Heart left ventricle (tissue), 16 donors: ENCODE results near the gene PHKG2. TPM values are rescaled to one million over a fixed set of nuclear protein-coding genes. Genes with fewer than 3 reads are reported as not detected.

Experiments
- ATAC-seq, 4 donors: fragments of 200-7000 bp; cut with Tn5 transposase; one replicate each; pipeline ENCODE4 v1.9.1; 2020 to 2022; ENCODE audit warnings: moderate library complexity in 4 of 4, mild to moderate bottlenecking in 3 of 4, moderate number of reproducible peaks in 1 of 4
- DNase-seq, 5 donors: peaks; one replicate each; pipeline ENCODE4 v3.0.0-alpha.2; 2020
- H3K27ac ChIP-seq, 12 donors: fragments of 200-600 bp; sonication (generic) in 4 of 12; one replicate each; pipeline versions ENCODE4 v1.5.0 to v1.8.0; 2016 to 2022; ENCODE audit warnings: mild to moderate bottlenecking in 2 of 12
- H3K27me3 ChIP-seq, 9 donors: fragments of 200-600 bp; sonication (generic) in 2 of 9; one replicate each; pipeline versions ENCODE4 v1.5.1 to v1.8.0; 2016 to 2022; ENCODE audit warnings: mild to moderate bottlenecking in 3 of 9
- H3K36me3 ChIP-seq, 9 donors: fragments of 200-600 bp; sonication (generic) in 2 of 9; one replicate each; pipeline versions ENCODE4 v1.5.0 to v1.8.0; 2018 to 2022; ENCODE audit warnings: mild to moderate bottlenecking in 2 of 9
- H3K4me1 ChIP-seq, 12 donors: fragments of 200-600 bp; sonication (generic) in 4 of 12; one replicate each; pipeline versions ENCODE4 v1.5.0 to v1.8.0; 2016 to 2022; ENCODE audit warnings: mild to moderate bottlenecking in 3 of 12
- H3K4me3 ChIP-seq, 12 donors: fragments of 200-600 bp; sonication (generic) in 4 of 12; one replicate each; pipeline versions ENCODE4 v1.5.0 to v1.8.0; 2017 to 2022; ENCODE audit warnings: mild to moderate bottlenecking in 9 of 12, moderate library complexity in 4 of 12
- H3K9me3 ChIP-seq, 12 donors: fragments of 200-600 bp; sonication (generic) in 4 of 12; one replicate each; pipeline versions ENCODE4 v1.5.0 to v1.8.0; 2016 to 2022; ENCODE audit warnings: mild to moderate bottlenecking in 1 of 12
- POLR2A ChIP-seq, 2 donors: fragments of 450-650 bp; IDR thresholded peaks; one replicate each; pipeline ENCODE4 v1.6.1; 2017; ENCODE audit warnings: antibody characterized with exemption in 2 of 2, mild to moderate bottlenecking in 2 of 2, moderate library complexity in 2 of 2
- WGBS, 4 donors: extraction: QIAGEN DNeasy Blood & Tissue Kit in 2 of 4; methylation state at CpG; one replicate each; pipeline versions ENCODE4 v1.1.5 to v1.1.7; 2013 to 2018; 5-methylcytosine and 5-hydroxymethylcytosine counted together
- intact Hi-C, 10 donors: fragments of 100-400 bp; cut with DNase I; formaldehyde crosslinking; loops; one replicate each; pipeline versions ENCODE4 v1.11.1 to v1.14.2; 2022
- polyA plus RNA-seq, 2 donors: library from polyadenylated mRNA; stranded (reverse); fragments of 200-250 nt; gene quantifications; one replicate each; pipeline ENCODE4 v1.2.3, GENCODE V29; 2013
- total RNA-seq, 9 donors: library from RNA; depleted of rRNA in 2 of 9; stranded (reverse); fragments of >200 nt in 2 of 9; fragmentation: NEBNext Ultra II Directional in 3 of 9; extraction: Animal tissue kit (Norgen Biotek cat#: 25700) in 3 of 9; gene quantifications; one replicate each; pipeline versions ENCODE4 v1.1.0 to v1.2.4, GENCODE V29; 2016 to 2023
- TF ChIP-seq, protein P1 (sequence below), 12 donors: fragments of 200-600 bp; sonication (generic) in 4 of 12; IDR thresholded peaks; one replicate each; pipeline versions ENCODE4 v1.5.0 to v1.8.0; 2018 to 2022; ENCODE audit warnings: antibody characterized with exemption in 12 of 12, mild to moderate bottlenecking in 5 of 12
- donor health status: ischemic (EF 13 %, LVEDD 7.1; RV severe dilation, severe dysfunction).
- donor health status: healthy with polysubstance abuse.
- donor health status: DM: no; HTN: yes; CAD: no.
- donor health status: DM: no; HTN: no; CAD: no.
- donor health status: ischemic (EF 25% LVEDD 6.9; RV normal size, moderate dysfunction).
- donor health status: ischemic (EF 25% LVEDD 5.7; RV mildly dilated, moderate dysfunction).
- donor health status: healthy.
- donor health status: DM: yes; HTN: yes; CAD: no.
- donor health status: ischemic (EF 35%, LVEDD 5.7; RV mildly dilated, moderate dysfunction).
- donor health status: nonischemic (EF 11% LVEDD 7.7; RV severe dilation, severe dysfunction).
- donor health status: DM: yes; HTN: yes; CAD: no.
- donor health status: PGD.
- donor health status: ischemic (EF 29% LVEDD 5.4; RV normal size, mild dysfunction).
- donor health status: nonischemic (EF 23%, LVEDD 6.1; RV moderate dilation, normal function).

The PHKG2 gene
- total and polyA plus RNA-seq, 11 donors, result 13.5 to 37.7 (median 18.3) TPM

DNA sequence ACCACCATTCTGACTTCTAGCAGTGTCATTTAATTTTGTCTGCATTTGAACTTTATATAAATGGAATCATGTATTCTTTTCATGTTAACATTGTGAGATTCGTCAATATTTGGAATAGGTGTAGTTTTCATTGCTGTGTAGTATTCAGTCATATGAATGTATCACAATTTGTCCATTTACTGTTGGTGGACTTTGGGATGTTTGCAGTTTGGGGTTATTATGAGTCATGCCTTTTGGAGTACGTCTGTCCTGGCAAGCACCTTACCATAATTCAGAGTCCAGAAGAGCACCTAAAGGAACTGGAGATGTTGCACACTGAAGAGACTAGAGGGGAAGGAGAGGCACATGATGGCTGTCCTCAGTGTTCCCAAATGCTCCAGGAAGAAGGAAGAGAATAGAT, 3.1 kb upstream of the PHKG2 start:
- Histone ChIP-seq H3K27ac (peak overlapping the region in 2 of 12 donors; percentile 63 to 82), H3K9me3 (no peaks in the 10 kb centered on the region), H3K4me3 (no peak overlapping the region), H3K4me1 (peaks cover 0 to 42% (median 24%) of the 10 kb centered on the region in 12 donors), H3K27me3 (no peaks in the 10 kb centered on the region), H3K36me3 (peaks cover 0 to 49% (median 25%) of the 10 kb centered on the region in 9 donors)
- intact Hi-C loops, result loop anchor here in 1 of 10 donors (5.0 to 10.0 kb wide), 2 partner anchors 48 to 170 kb away; partner anchors contain the start of gene SRCAP
- 79 to 85% (median 79%) methylated on average over 2 of the region's 2 CpGs for WGBS, 4 donors
- no peak for TF ChIP-seq POLR2A (IDR thresholded peaks at IDR 0.05)
- TF ChIP-seq, protein P1, sequence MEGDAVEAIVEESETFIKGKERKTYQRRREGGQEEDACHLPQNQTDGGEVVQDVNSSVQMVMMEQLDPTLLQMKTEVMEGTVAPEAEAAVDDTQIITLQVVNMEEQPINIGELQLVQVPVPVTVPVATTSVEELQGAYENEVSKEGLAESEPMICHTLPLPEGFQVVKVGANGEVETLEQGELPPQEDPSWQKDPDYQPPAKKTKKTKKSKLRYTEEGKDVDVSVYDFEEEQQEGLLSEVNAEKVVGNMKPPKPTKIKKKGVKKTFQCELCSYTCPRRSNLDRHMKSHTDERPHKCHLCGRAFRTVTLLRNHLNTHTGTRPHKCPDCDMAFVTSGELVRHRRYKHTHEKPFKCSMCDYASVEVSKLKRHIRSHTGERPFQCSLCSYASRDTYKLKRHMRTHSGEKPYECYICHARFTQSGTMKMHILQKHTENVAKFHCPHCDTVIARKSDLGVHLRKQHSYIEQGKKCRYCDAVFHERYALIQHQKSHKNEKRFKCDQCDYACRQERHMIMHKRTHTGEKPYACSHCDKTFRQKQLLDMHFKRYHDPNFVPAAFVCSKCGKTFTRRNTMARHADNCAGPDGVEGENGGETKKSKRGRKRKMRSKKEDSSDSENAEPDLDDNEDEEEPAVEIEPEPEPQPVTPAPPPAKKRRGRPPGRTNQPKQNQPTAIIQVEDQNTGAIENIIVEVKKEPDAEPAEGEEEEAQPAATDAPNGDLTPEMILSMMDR (IDR thresholded peaks at IDR 0.05), result no peak
- no peak for ATAC-seq
- DNase-seq, result no peak

DNA sequence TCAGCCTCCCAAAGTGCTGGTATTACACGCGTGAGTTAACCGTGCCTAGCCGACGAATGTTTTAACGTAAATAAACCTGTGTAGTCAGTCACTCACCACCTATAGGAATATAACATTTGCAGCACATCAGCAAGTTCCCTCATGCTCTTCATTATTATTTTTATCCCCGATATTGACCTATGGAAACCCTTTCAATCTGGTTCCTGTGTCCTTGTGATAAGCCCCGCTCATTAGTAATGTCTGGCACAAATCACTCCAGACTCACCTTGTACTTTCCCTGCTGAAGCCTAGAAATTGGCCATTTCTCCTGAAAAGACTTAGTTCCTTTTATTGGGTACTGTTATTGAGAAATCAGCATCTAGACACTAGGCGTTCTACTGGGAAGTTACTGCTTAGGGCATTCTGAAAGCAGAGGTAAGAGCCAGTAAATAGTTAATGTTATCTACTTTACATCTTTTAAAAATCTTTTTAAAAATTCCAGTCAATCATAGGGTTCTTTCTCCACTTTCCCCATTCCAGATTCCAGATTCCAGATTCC, 1.5 kb upstream of the PHKG2 start:
- H3K9me3 ChIP-seq, result no peaks in the 10 kb centered on the region
- DNase-seq (no peak), ATAC-seq (no peak)
- no peak for TF ChIP-seq POLR2A (IDR thresholded peaks at IDR 0.05)
- TF ChIP-seq, protein P1 (IDR thresholded peaks at IDR 0.05), result no peak
- H3K4me3 ChIP-seq, result no peak overlapping the region
- peaks cover 0 to 25% (median 7%) of the 10 kb centered on the region in 12 donors for H3K4me1 ChIP-seq
- peak overlapping the region in 1 of 12 donors; percentile 84 for H3K27ac ChIP-seq
- WGBS, 4 donors, result 90 to 93% (median 92%) methylated on average over 9 of the region's 9 CpGs
- H3K27me3 ChIP-seq, result no peaks in the 10 kb centered on the region
- intact Hi-C loops, result loop anchor here in 1 of 10 donors (5.0 to 10.0 kb wide), 2 partner anchors 49 to 168 kb away; partner anchors contain the start of gene SRCAP
- peaks cover 0 to 48% (median 35%) of the 10 kb centered on the region in 9 donors for H3K36me3 ChIP-seq

DNA sequence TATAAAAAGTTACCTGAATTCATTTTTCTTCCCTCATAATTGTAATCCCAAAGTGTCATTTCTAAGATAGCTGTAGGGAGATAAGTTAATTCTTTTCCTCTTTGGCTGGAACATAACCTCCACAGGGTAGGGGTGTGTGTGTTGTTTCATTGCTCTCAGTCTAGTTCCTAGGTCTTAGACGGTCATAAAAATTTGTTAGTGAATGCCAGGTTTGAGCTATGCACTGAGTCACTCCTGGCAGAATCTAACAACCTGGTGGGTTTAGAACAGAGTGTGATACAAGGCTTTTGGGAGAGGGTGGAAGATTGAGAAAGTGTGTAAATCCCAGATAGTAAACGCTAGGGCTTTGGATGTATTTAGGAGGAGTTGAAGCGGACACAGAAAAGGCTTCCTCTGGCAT, 894 bp upstream of the PHKG2 start:
- Histone ChIP-seq H3K4me1 (peaks cover 0 to 20% (median 5%) of the 10 kb centered on the region in 12 donors), H3K36me3 (peaks cover 0 to 46% (median 36%) of the 10 kb centered on the region in 9 donors), H3K27me3 (no peaks in the 10 kb centered on the region), H3K27ac (peak overlapping the region in 10 of 12 donors; percentile 59 to 84 (median 76)), H3K9me3 (no peaks in the 10 kb centered on the region), H3K4me3 (peak overlapping the region in 9 of 12 donors; percentile 64 to 97 (median 79))
- DNase-seq (no peak), ATAC-seq (no peak)
- intact Hi-C loops, result loop anchor here in 1 of 10 donors (5.0 to 10.0 kb wide), 2 partner anchors 50 to 167 kb away; partner anchors contain the start of gene SRCAP
- TF ChIP-seq, protein P1 (IDR thresholded peaks at IDR 0.05), result no peak
- TF ChIP-seq POLR2A (IDR thresholded peaks at IDR 0.05), result no peak
- WGBS, 4 donors, result 46 to 59% (median 52%) methylated on average over 3 of the region's 3 CpGs

DNA sequence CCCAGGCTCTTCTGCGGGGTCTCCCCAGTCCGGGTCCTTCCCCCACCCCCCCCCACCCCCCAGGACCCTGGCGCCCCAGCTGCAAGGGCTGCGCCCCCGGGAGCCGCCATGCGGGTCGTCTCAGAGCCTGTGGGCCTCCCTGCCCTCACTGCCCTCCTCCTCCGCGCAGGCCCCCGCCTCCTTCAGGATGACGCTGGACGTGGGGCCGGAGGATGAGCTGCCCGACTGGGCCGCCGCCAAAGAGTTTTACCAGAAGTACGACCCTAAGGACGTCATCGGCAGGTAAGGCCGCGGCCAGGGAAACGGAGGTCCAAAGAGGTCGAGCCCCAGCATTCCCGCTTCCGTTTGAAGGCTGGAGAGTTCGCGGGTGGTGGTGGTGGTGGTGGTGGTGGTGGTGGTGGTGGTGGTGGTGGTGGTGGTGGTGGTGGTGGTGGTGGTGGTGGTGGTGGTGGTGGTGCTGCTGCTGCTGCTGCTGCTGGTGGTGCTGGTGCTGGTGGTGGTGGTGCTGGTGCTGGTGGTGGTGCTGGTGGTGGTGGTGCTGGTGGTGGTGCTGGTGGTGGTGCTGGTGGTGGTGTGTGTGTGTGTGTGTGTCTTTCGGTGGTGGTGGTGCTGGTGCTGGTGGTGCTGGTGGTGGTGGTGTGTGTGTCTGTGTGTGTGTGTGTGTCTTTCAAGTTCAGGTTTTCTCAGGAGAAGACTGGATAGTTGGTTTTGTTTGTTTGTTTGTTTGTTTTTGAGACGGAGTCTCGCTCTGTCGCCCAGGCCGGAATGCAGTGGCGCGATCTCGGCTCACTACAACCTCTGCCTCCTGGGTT, 615 bp downstream of the PHKG2 start:
- H3K36me3 ChIP-seq, result peaks cover 0 to 49% (median 45%) of the 10 kb centered on the region in 9 donors

More for the DNA sequence above, 615 bp downstream of the PHKG2 start:
- Histone ChIP-seq H3K4me3 (peak overlapping the region; percentile 64 to 97 (median 78)), H3K27ac (peak overlapping the region in 10 of 12 donors; percentile 56 to 84 (median 72)), H3K9me3 (no peaks in the 10 kb centered on the region), H3K4me1 (peaks cover 0 to 20% (median 5%) of the 10 kb centered on the region in 12 donors), H3K27me3 (no peaks in the 10 kb centered on the region)
- ATAC-seq, result peak in 2 of 4 donors; percentile 41 to 42
- WGBS, 4 donors, result 15 to 43% (median 19%) methylated on average over 14 to 36 of the region's 36 CpGs
- DNase-seq, result peak in 2 of 5 donors; percentile 50 to 58
- intact Hi-C loops, result loop anchor here in 2 of 10 donors (2.0 to 10.0 kb wide), 3 partner anchors 14 to 166 kb away; partner anchors contain the start of genes CFAP119 (in 1 of the 2), RNF40 (in 1 of the 2) and SRCAP (in 1 of the 2)
- no peak for TF ChIP-seq POLR2A (IDR thresholded peaks at IDR 0.05)
- TF ChIP-seq, protein P1 (IDR thresholded peaks at IDR 0.05), result no peak
